ENCODE measurements around the gene ATP9A.
"Not testable (repeated sequence)": the region's sequence is repeated elsewhere in the genome, so short reads cannot be mapped to it uniquely, and the experiment has no call there.

ATP9A gene

DNA sequence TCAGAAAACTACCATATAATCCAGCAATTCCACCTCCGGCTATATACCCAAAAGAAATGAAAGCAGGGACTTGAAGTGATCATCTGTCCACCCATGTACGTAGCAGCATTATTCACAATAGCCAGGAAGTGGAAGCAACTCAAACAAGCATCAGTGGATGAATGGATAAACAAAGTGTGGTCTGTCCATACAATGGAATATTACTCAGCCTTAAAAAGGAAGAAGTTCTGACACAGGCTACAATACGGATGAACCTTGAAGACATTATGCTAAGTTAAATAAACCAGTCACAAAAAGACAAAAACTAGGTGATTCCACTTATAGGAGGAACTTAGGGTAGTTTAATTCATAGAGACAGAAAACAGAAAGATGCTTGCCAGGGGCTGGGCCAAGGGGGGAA, 76.5 kb downstream of the ATP9A start:
- Histone ChIP-seq H3K79me2 (no peaks in the 10 kb centered on the region), H2AFZ (no peak overlapping the region), H3K27ac (no peak overlapping the region), H3K9ac (no peak overlapping the region), H3K36me3 (ENCODE audit: control insufficient read depth, insufficient read depth, low read length) (no peaks in the 10 kb centered on the region), H3K4me3 (ENCODE audit: low read depth, low read length) (no peak overlapping the region), H3K4me2 (ENCODE audit: low read length) (no peak overlapping the region), H3K27me3 (ENCODE audit: control insufficient read depth, insufficient read depth, low read length) (no peaks in the 10 kb centered on the region), H3K9me3 (ENCODE audit: control insufficient read depth, low read length) (no peaks in the 10 kb centered on the region), H3K4me1 (peaks cover 10% of the 10 kb centered on the region)
- TF ChIP-seq, protein P1, sequence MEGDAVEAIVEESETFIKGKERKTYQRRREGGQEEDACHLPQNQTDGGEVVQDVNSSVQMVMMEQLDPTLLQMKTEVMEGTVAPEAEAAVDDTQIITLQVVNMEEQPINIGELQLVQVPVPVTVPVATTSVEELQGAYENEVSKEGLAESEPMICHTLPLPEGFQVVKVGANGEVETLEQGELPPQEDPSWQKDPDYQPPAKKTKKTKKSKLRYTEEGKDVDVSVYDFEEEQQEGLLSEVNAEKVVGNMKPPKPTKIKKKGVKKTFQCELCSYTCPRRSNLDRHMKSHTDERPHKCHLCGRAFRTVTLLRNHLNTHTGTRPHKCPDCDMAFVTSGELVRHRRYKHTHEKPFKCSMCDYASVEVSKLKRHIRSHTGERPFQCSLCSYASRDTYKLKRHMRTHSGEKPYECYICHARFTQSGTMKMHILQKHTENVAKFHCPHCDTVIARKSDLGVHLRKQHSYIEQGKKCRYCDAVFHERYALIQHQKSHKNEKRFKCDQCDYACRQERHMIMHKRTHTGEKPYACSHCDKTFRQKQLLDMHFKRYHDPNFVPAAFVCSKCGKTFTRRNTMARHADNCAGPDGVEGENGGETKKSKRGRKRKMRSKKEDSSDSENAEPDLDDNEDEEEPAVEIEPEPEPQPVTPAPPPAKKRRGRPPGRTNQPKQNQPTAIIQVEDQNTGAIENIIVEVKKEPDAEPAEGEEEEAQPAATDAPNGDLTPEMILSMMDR (IDR thresholded peaks at IDR 0.05), result no peak

DNA sequence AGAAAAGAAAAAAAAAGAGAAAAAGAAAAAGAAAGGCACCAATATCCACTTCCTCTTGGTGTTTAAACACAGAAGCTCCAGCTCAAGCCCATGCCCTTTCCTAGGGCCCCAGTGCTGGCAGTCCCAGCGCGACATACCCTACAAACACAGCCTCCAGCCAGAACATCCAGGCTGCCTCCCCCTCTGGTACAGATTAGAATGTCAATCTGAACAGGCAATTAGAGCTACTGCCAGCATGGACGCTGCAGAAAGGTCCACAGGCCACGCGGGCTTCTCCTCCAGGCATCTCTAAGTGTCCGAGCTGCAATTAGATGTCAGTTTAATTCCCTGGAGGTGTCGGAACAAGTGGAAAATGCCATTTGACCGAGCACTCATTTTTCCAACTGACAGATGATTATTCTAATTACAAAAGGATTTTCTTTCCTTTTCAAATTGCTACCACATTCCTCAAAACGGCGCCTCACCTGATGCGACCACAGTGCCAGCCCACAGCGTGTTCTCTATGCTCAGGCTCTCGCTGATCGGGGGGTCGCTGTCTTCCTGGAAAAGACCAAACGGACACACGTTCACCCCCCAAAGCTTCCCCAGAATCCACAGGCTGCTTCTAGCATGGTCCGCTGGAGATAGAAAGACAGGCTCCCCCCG, 79.5 kb downstream of the ATP9A start:
- H3K4me2 ChIP-seq (ENCODE audit: low read length), result no peak overlapping the region
- no peaks in the 10 kb centered on the region for H3K79me2 ChIP-seq
- H3K36me3 ChIP-seq (ENCODE audit: control insufficient read depth, insufficient read depth, low read length), result no peaks in the 10 kb centered on the region
- no peak overlapping the region for H2AFZ ChIP-seq
- H3K27ac ChIP-seq, result no peak overlapping the region
- no peaks in the 10 kb centered on the region for H3K4me1 ChIP-seq
- no peaks in the 10 kb centered on the region for H3K27me3 ChIP-seq (ENCODE audit: control insufficient read depth, insufficient read depth, low read length)
- TF ChIP-seq, protein P1 (IDR thresholded peaks at IDR 0.05), result no peak
- no peaks in the 10 kb centered on the region for H3K9me3 ChIP-seq (ENCODE audit: control insufficient read depth, low read length)
- no peak overlapping the region for H3K4me3 ChIP-seq (ENCODE audit: low read depth, low read length)
- H3K9ac ChIP-seq, result no peak overlapping the region

DNA sequence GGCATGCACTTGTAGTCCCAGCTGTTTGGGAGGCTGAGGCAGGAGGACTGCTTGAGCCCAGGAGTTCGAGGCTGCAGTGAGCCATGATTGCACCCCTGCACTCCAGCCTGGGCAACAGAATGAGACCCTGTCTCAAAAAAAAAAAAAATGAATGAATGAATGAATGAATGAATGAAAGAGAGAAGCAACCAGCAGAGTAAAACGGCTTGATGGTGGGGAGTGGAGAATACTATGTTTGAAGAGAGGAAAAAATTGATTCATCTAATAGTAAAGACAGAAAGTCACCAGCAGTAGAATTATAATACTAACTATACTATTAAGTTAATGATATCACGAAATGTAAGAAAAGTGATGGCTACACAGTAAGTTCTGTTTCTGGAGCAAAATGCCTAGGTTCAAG, 80.6 kb downstream of the ATP9A start:
- H3K36me3 ChIP-seq (ENCODE audit: control insufficient read depth, insufficient read depth, low read length), result no peaks in the 10 kb centered on the region
- TF ChIP-seq, protein P1 (IDR thresholded peaks at IDR 0.05), result no peak

DNA sequence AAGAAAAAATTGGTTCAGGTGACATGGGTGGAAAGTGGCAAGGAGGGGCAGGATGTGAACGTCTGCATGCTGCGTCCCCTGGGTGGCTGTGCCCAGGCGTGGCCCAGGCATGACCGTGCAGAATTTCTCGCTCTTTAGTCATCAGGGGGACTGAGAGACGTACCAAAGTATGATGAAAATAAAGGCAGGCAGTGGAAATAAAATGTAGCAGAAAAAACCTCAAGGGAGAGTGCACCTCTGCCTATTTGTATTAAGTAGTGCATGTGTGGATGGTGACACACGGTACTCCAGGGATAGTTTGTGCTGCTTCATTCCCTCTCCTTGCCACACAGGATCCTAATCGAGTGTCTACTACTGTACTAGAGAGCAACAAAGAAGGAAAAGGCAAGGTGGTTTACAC, 81.1 kb downstream of the ATP9A start:
- TF ChIP-seq, protein P1 (IDR thresholded peaks at IDR 0.05), result no peak
- H3K79me2 ChIP-seq, result no peaks in the 10 kb centered on the region
- H2AFZ ChIP-seq, result no peak overlapping the region
- no peak overlapping the region for H3K4me2 ChIP-seq (ENCODE audit: low read length)
- H3K27me3 ChIP-seq (ENCODE audit: control insufficient read depth, insufficient read depth, low read length), result no peaks in the 10 kb centered on the region
- H3K36me3 ChIP-seq (ENCODE audit: control insufficient read depth, insufficient read depth, low read length), result no peaks in the 10 kb centered on the region
- no peak overlapping the region for H3K9ac ChIP-seq
- no peaks in the 10 kb centered on the region for H3K9me3 ChIP-seq (ENCODE audit: control insufficient read depth, low read length)
- H3K4me1 ChIP-seq, result no peaks in the 10 kb centered on the region
- H3K27ac ChIP-seq, result no peak overlapping the region
- H3K4me3 ChIP-seq (ENCODE audit: low read depth, low read length), result no peak overlapping the region

More for the DNA sequence above, 80.6 kb downstream of the ATP9A start:
- Histone ChIP-seq H3K4me3 (ENCODE audit: low read depth, low read length) (no peak overlapping the region), H3K27ac (no peak overlapping the region), H3K79me2 (no peaks in the 10 kb centered on the region), H3K4me1 (no peaks in the 10 kb centered on the region), H2AFZ (no peak overlapping the region), H3K27me3 (ENCODE audit: control insufficient read depth, insufficient read depth, low read length) (no peaks in the 10 kb centered on the region), H3K4me2 (ENCODE audit: low read length) (no peak overlapping the region), H3K9ac (no peak overlapping the region), H3K9me3 (ENCODE audit: control insufficient read depth, low read length) (no peaks in the 10 kb centered on the region)

DNA sequence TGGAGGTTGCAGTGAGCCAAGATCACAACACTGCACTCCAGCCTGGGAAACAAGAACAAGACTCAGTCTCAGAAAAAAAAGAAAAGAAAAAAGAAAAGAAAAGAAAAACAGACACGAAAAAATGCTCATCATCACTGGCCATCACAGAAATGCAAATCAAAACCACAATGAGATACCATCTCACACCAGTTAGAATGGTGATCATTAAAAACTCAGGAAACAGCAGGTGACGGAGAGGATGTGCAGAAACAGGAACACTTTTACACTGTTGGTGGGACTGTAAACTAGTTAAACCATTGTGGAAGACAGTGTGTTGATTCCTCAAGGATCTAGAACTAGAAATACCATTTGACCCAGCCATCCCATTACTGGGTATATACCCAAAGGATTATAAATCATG, 82.7 kb downstream of the ATP9A start:
- H2AFZ ChIP-seq; H3K36me3 ChIP-seq (ENCODE audit: control insufficient read depth, insufficient read depth, low read length); H3K4me3 ChIP-seq (ENCODE audit: low read depth, low read length); H3K4me2 ChIP-seq (ENCODE audit: low read length); H3K4me1 ChIP-seq; H3K27ac ChIP-seq; H3K79me2 ChIP-seq; H3K9me3 ChIP-seq (ENCODE audit: control insufficient read depth, low read length); H3K27me3 ChIP-seq (ENCODE audit: control insufficient read depth, insufficient read depth, low read length); H3K9ac ChIP-seq: not testable (repeated sequence)

Data from parathyroid adenoma (tissue), 2 donors.